Fibroblast of mammary gland (primary cell): Measurements from ENCODE around the gene PCDHB9.
"Not testable (repeated sequence)": the region's sequence is repeated elsewhere in the genome, so short reads cannot be mapped to it uniquely, and the experiment has no call there.

ENCODE experiments used
- DNase-seq: peaks from one replicate; pipeline ENCODE4 v3.0.0-alpha.2; 2010; ENCODE audit warnings: low read depth
- H3K4me3 ChIP-seq: 2 replicates; pipeline ENCODE4 v1.5.1; 2011; ENCODE audit warnings: low read depth, mild to moderate bottlenecking, low read length, moderate library complexity; ENCODE audit not compliant: control insufficient read depth
- CTCF ChIP-seq: conservative IDR thresholded peaks from 2 replicates; pipeline ENCODE4 v1.5.1; 2011; ENCODE audit warnings: low read depth, low read length, inconsistent platforms; ENCODE audit not compliant: control insufficient read depth, insufficient read depth

Gene PCDHB9

GRCh38 chr5:141186897-141187512 lies at the start of gene PCDHB9:
TSS of gene PCDHB9 (plus strand) at chr5:141187161. CDS start at chr5:141187319, 158 bp downstream.
- no peak within 1 kb of the TSS for H3K4me3 ChIP-seq
- DNase-seq: peak; percentile 16
- TF ChIP-seq CTCF: peak; percentile 31

- not testable (repeated sequence) for DNase-seq
Measured at GRCh38 chr5:141137346-141137745, 49.6 kb upstream of the PCDHB9 start.

GRCh38 chr5:141149812-141150211 lies 37.1 kb upstream of the PCDHB9 start, which contains the start of gene PCDHB6:
TSS of gene PCDHB6 (plus strand) at chr5:141150057. CDS start at chr5:141150258, 201 bp downstream.
- TF ChIP-seq CTCF: peak; percentile 14
- peak; percentile 6 for DNase-seq
- no peak within 1 kb of the TSS for H3K4me3 ChIP-seq

More at GRCh38 chr5:141137346-141137745, 49.6 kb upstream of the PCDHB9 start:
- not testable (repeated sequence) for H3K4me3 ChIP-seq

GRCh38 chr5:141150224-141150992 lies 36.6 kb upstream of the PCDHB9 start:
- no peak for TF ChIP-seq CTCF
- no peak overlapping the region for H3K4me3 ChIP-seq
- no peak for DNase-seq

- no peak for TF ChIP-seq CTCF
- no peak for DNase-seq
- H3K4me3 ChIP-seq: no peak overlapping the region
Measured at GRCh38 chr5:141150993-141151325, 36.0 kb upstream of the PCDHB9 start.

- H3K4me3 ChIP-seq, DNase-seq: not testable (repeated sequence)
Measured at GRCh38 chr5:141151632-141152031, 35.3 kb upstream of the PCDHB9 start.

GRCh38 chr5:141152096-141152495 lies 34.9 kb upstream of the PCDHB9 start:
- not testable (repeated sequence) for H3K4me3 ChIP-seq, DNase-seq

- no peak for DNase-seq
- H3K4me3 ChIP-seq: no peak overlapping the region
- no peak for TF ChIP-seq CTCF
Measured at GRCh38 chr5:141155540-141156374, 31.2 kb upstream of the PCDHB9 start.

- not testable (repeated sequence) for DNase-seq
Measured at GRCh38 chr5:141157356-141157755, 29.6 kb upstream of the PCDHB9 start.

GRCh38 chr5:141157901-141158300 lies 29.1 kb upstream of the PCDHB9 start:
- DNase-seq, H3K4me3 ChIP-seq: not testable (repeated sequence)

More at GRCh38 chr5:141157356-141157755, 29.6 kb upstream of the PCDHB9 start:
- H3K4me3 ChIP-seq: not testable (repeated sequence)
